Lower leg skin (tissue), 3 donors: Measurements from ENCODE around the gene SYT17.

Experiments
- CTCF ChIP-seq, 3 donors: fragments of 450-650 bp; IDR thresholded peaks; one replicate each; pipeline ENCODE4 v1.5.1; 2016; ENCODE audit warnings: antibody characterized with exemption in 3 of 3, mild to moderate bottlenecking in 3 of 3, moderate library complexity in 2 of 3
- POLR2A ChIP-seq, 2 donors: fragments of 450-650 bp; IDR thresholded peaks; one replicate each; pipeline ENCODE4 v1.6.1; 2016 to 2017; ENCODE audit warnings: antibody characterized with exemption in 2 of 2, mild to moderate bottlenecking in 1 of 2, moderate library complexity in 1 of 2

- no peak for TF ChIP-seq CTCF (IDR thresholded peaks at IDR 0.05)
- no peak for TF ChIP-seq POLR2A (IDR thresholded peaks at IDR 0.05)
Observed at GRCh38 chr16:19278403-19278802, 110.4 kb downstream of the SYT17 start.
